CD4-positive, alpha-beta T cell (primary cell): ENCODE data around the gene MYO18A. TPM values are rescaled to one million over a fixed set of nuclear protein-coding genes. Genes with fewer than 3 reads are reported as not detected.

ENCODE experiments used
- ATAC-seq: fragments of 200-7000 bp; cut with Tn5 transposase; one replicate; pipeline ENCODE4 v1.10.0; 2022; ENCODE audit warnings: mild to moderate bottlenecking; ENCODE audit not compliant: poor library complexity
- CTCF ChIA-PET: fragments of 350-600 bp; sonication (Branson Sonifier 250); formaldehyde crosslinking; loops from one replicate; lab custom pipeline; 2021; ENCODE audit warnings: antibody characterized with exemption, inconsistent platforms; lab: Charles Lee
- POLR2A ChIA-PET: fragments of 350-600 bp; sonication (Branson Sonifier 250); formaldehyde crosslinking; loops from one replicate; lab custom pipeline; 2021; ENCODE audit warnings: antibody characterized with exemption, inconsistent platforms; lab: Charles Lee
- DNase-seq, 14 experiments: peaks; one replicate each; pipeline ENCODE4 v3.0.0-alpha.2; 2013 to 2020; ENCODE audit warnings: mixed read lengths in 2 of 14
- H3K27ac ChIP-seq, 2 donors: one replicate each; pipeline versions ENCODE4 v1.5.1 to v1.7.0; 2013; ENCODE audit warnings: low read length in 2 of 2, low read depth in 1 of 2, mild to moderate bottlenecking in 1 of 2
- H3K27me3 ChIP-seq, 2 experiments: 1 replicate in 1 of 2; 2 replicates in 1 of 2; pipeline versions ENCODE4 v1.6.1 to v1.7.0; 2013; ENCODE audit warnings: low read length in 2 of 2, control low read depth in 1 of 2, mild to moderate bottlenecking in 1 of 2, moderate library complexity in 1 of 2; ENCODE audit not compliant: insufficient read depth in 2 of 2, control insufficient read depth in 1 of 2
- H3K36me3 ChIP-seq: one replicate; pipeline ENCODE4 v1.6.1; 2013; ENCODE audit warnings: low read length, control low read depth; ENCODE audit not compliant: insufficient read depth
- H3K4me1 ChIP-seq: one replicate; pipeline ENCODE4 v1.6.1; 2013; ENCODE audit warnings: low read length, control low read depth; ENCODE audit not compliant: insufficient read depth
- H3K4me3 ChIP-seq: one replicate; pipeline ENCODE4 v1.5.1; 2013; ENCODE audit warnings: mild to moderate bottlenecking, low read length, moderate library complexity
- H3K9me3 ChIP-seq, 2 experiments: 1 replicate in 1 of 2; 2 replicates in 1 of 2; pipeline versions ENCODE4 v1.6.1 to v1.7.0; 2013; ENCODE audit warnings: low read length in 2 of 2, mild to moderate bottlenecking in 2 of 2, control low read depth in 1 of 2, moderate library complexity in 1 of 2; ENCODE audit not compliant: control insufficient read depth in 1 of 2, insufficient read depth in 1 of 2
- H3K27ac Mint-ChIP-seq: one replicate; pipeline ENCODE4 v1.8.0; 2020; ENCODE audit warnings: mixed read lengths
- H3K27me3 Mint-ChIP-seq: one replicate; pipeline ENCODE4 v1.8.0; 2021; ENCODE audit warnings: mixed read lengths
- H3K36me3 Mint-ChIP-seq: one replicate; pipeline ENCODE4 v1.8.0; 2021; ENCODE audit warnings: low read depth, mixed read lengths
- H3K4me1 Mint-ChIP-seq: one replicate; pipeline ENCODE4 v1.8.0; 2021; ENCODE audit warnings: low read depth, mixed read lengths
- H3K4me3 Mint-ChIP-seq: one replicate; pipeline ENCODE4 v1.8.0; 2020; ENCODE audit warnings: mild to moderate bottlenecking, mixed read lengths
- H3K9me3 Mint-ChIP-seq: one replicate; pipeline ENCODE4 v1.8.0; 2020; ENCODE audit warnings: mixed read lengths
- CTCF ChIP-seq: fragments of 200-600 bp; IDR thresholded peaks from one replicate; pipeline ENCODE4 v1.8.0; 2022; ENCODE audit warnings: antibody characterized with exemption, mild to moderate bottlenecking
- intact Hi-C, 2 experiments: fragments of 100-400 bp; cut with DNase I in 1 of 2; cut with micrococcal nuclease in 1 of 2; formaldehyde crosslinking; loops; one replicate each; pipeline versions ENCODE4 v1.15.1 to v1.9.0; 2023 to 2025; cut with DNase I, micrococcal nuclease
- total RNA-seq, 174 experiments: library from RNA in 2 of 174; stranded (reverse) in 2 of 174; gene quantifications; one replicate each; pipeline ENCODE4 v1.2.3 and lab custom pipeline; 2021 to 2026

Gene MYO18A
- total RNA-seq, 2 experiments from 2014 or later: 87.0 to 90.1 TPM

- no peaks in the 10 kb centered on the region for H3K36me3 ChIP-seq
- H3K4me1 Mint-ChIP-seq: peaks cover 28% of the 10 kb centered on the region
- H3K4me1 ChIP-seq: peaks cover 37% of the 10 kb centered on the region
- CTCF ChIA-PET: interaction anchor here (1.2 to 9.7 kb wide), 3 partner anchors 28 to 58 kb away, joined by 4 to 216 read pairs (median 19); no protein-coding TSS in a partner anchor
- H3K27me3 ChIP-seq: no peaks in the 10 kb centered on the region
- intact Hi-C loops: no loop called here
- H3K9me3 Mint-ChIP-seq: no peaks in the 10 kb centered on the region
- TF ChIP-seq CTCF: no peak
- no peaks in the 10 kb centered on the region for H3K9me3 ChIP-seq
- H3K4me3 ChIP-seq: no peak overlapping the region
- H3K36me3 Mint-ChIP-seq: no peaks in the 10 kb centered on the region
- H3K27me3 Mint-ChIP-seq: no peaks in the 10 kb centered on the region
- H3K27ac ChIP-seq: no peak overlapping the region
- H3K4me3 Mint-ChIP-seq: no peak overlapping the region
- DNase-seq: no peak
- H3K27ac Mint-ChIP-seq: no peak overlapping the region
- no peak for ATAC-seq
- POLR2A ChIA-PET: interaction anchor here (1.1 to 3.4 kb wide), 4 partner anchors 12 to 115 kb away, joined by 4 to 24 read pairs (median 12); no protein-coding TSS in a partner anchor
These were observed 4.8 kb downstream of the MYO18A start for GRCh38 chr17:29175349-29175748.

- no peak for TF ChIP-seq CTCF
- Histone ChIP-seq H3K4me3 (no peak overlapping the region), H3K4me1 (peaks cover 20% of the 10 kb centered on the region), H3K9me3 (no peaks in the 10 kb centered on the region), H3K36me3 (no peaks in the 10 kb centered on the region), H3K27me3 (no peaks in the 10 kb centered on the region), H3K27ac (no peak overlapping the region)
- ChIA-PET CTCF (interaction anchor here (1.4 kb wide), 1 partner anchor 24 kb away, joined by 4 read pairs; no protein-coding TSS in a partner anchor), POLR2A (interaction anchor here (1.3 kb wide), 1 partner anchor 27 kb away, joined by 4 read pairs; no protein-coding TSS in a partner anchor)
- intact Hi-C loops: no loop called here
- H3K4me1 Mint-ChIP-seq: peaks cover 14% of the 10 kb centered on the region
- DNase-seq: no peak
- no peak for ATAC-seq
- H3K36me3 Mint-ChIP-seq: no peaks in the 10 kb centered on the region
- H3K27ac Mint-ChIP-seq: no peak overlapping the region
- no peaks in the 10 kb centered on the region for H3K27me3 Mint-ChIP-seq
- no peaks in the 10 kb centered on the region for H3K9me3 Mint-ChIP-seq
- no peak overlapping the region for H3K4me3 Mint-ChIP-seq
These were observed 7.6 kb downstream of the MYO18A start for GRCh38 chr17:29172589-29172988.

GRCh38 chr17:29170682-29171081, 9.5 kb downstream of the MYO18A start:
- Mint-ChIP-seq H3K27me3 (no peaks in the 10 kb centered on the region), H3K27ac (no peak overlapping the region), H3K9me3 (no peaks in the 10 kb centered on the region), H3K4me1 (no peaks in the 10 kb centered on the region), H3K4me3 (no peak overlapping the region), H3K36me3 (peaks cover 10% of the 10 kb centered on the region)
- ChIA-PET CTCF (no interaction called here), POLR2A (no interaction called here)
- H3K27me3 ChIP-seq: no peaks in the 10 kb centered on the region
- H3K27ac ChIP-seq: no peak overlapping the region
- intact Hi-C loops: no loop called here
- H3K9me3 ChIP-seq: no peaks in the 10 kb centered on the region
- ATAC-seq (no peak), DNase-seq (no peak)
- no peak overlapping the region for H3K4me3 ChIP-seq
- TF ChIP-seq CTCF: no peak
- peaks cover 1% of the 10 kb centered on the region for H3K4me1 ChIP-seq
- H3K36me3 ChIP-seq: peaks cover 5% of the 10 kb centered on the region
